Measurements from ENCODE around the gene CDC27. TPM values are rescaled to one million over a fixed set of nuclear protein-coding genes. Genes with fewer than 3 reads are reported as not detected.
A peak's percentile ranks its signal among the peaks of the same experiment; 100 is the strongest.
"Not testable (repeated sequence)": the region's sequence is repeated elsewhere in the genome, so short reads cannot be mapped to it uniquely, and the experiment has no call there.

CDC27 gene
- total RNA-seq, 2 donors from 2014 or later: 124 to 146 TPM

DNA sequence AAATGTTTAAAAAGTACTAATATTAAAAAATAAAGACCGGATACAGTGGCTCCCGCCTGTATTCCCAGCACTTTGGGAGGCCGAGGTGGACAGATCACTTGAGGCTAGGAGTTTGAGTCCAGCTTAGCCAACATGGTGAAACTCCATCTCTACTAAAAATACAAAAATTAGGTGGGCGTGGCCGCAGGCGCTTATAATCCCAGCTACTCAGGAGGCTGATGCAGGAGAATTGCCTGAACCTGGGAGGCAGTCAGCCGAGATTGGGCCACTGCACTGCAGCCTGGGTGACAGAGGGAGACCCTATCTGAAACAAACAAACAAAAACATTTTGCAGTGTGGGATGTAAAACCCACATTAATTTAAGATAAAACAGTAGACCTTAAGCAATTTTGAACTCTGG lies 11.8 kb downstream of the CDC27 start:
- no peak overlapping the region for H3K27ac Mint-ChIP-seq
- no peak overlapping the region for H3K4me3 Mint-ChIP-seq
- ATAC-seq (replicated peaks in 1 of 2) (no peak), DNase-seq (no peak)
- H3K4me1 Mint-ChIP-seq (ENCODE audit: low read depth): peaks cover 38% of the 10 kb centered on the region
- no peaks in the 10 kb centered on the region for H3K9me3 Mint-ChIP-seq
- peaks cover 9 to 22% of the 10 kb centered on the region in 2 donors for H3K36me3 Mint-ChIP-seq (ENCODE audit: insufficient read depth in 2 of 2)
- no peaks in the 10 kb centered on the region for H3K27me3 Mint-ChIP-seq (ENCODE audit: low read depth)

DNA sequence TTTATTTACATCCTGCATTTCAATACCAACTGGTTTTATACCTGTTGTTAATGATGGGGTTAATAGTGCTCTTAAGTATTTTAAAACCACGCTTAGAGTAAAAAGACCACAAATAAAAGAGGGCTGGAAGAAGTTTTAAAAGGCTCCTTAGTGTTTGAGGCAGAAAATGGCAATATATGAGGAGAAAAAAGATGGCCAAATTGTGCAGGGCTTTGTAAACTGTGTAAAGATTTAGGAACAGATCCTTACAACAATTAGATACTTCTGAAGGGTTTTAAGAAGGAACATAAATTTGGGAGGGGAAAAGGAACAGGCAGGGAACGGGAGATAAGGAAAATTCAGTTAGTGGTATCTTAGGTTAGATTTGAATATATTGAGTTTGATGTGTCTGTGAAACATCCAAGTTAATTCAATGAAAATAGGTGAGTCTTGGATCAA lies 12.7 kb downstream of the CDC27 start:
- H3K36me3 Mint-ChIP-seq (ENCODE audit: insufficient read depth in 2 of 2): peaks cover 9 to 22% of the 10 kb centered on the region in 2 donors
- H3K4me3 Mint-ChIP-seq: no peak overlapping the region
- no peak overlapping the region for H3K27ac Mint-ChIP-seq
- no peaks in the 10 kb centered on the region for H3K27me3 Mint-ChIP-seq (ENCODE audit: low read depth)
- DNase-seq (no peak), ATAC-seq (replicated peaks in 1 of 2) (no peak)
- H3K9me3 Mint-ChIP-seq: no peaks in the 10 kb centered on the region
- H3K4me1 Mint-ChIP-seq (ENCODE audit: low read depth): peaks cover 32% of the 10 kb centered on the region

DNA sequence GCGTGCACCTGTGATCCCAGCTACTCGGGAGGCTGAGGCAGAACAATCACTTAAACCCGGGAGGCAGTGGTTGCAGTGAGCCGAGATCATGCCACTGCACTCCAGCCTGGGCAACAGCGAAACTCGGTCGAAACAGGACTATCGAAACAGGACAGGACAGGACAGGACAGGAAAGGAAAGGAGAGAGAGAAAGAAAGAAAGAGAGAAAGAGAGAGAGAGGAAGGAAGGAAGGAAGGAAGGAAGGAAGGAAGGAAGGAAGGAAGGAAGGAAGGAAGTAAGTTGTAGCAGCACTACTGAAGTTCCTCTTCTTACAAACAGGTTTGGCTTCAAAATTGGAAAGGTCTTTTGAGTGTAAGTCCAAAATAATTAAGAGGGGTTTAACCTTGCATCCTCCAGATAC lies 14.3 kb downstream of the CDC27 start:
- not testable (repeated sequence) for H3K27me3 Mint-ChIP-seq (ENCODE audit: low read depth); H3K27ac Mint-ChIP-seq; DNase-seq; H3K9me3 Mint-ChIP-seq; H3K4me3 Mint-ChIP-seq; ATAC-seq (replicated peaks in 1 of 2)
- H3K36me3 Mint-ChIP-seq (ENCODE audit: insufficient read depth in 2 of 2): peaks cover 6 to 20% of the 10 kb centered on the region in 2 donors
- H3K4me1 Mint-ChIP-seq (ENCODE audit: low read depth): peaks cover 31% of the 10 kb centered on the region

DNA sequence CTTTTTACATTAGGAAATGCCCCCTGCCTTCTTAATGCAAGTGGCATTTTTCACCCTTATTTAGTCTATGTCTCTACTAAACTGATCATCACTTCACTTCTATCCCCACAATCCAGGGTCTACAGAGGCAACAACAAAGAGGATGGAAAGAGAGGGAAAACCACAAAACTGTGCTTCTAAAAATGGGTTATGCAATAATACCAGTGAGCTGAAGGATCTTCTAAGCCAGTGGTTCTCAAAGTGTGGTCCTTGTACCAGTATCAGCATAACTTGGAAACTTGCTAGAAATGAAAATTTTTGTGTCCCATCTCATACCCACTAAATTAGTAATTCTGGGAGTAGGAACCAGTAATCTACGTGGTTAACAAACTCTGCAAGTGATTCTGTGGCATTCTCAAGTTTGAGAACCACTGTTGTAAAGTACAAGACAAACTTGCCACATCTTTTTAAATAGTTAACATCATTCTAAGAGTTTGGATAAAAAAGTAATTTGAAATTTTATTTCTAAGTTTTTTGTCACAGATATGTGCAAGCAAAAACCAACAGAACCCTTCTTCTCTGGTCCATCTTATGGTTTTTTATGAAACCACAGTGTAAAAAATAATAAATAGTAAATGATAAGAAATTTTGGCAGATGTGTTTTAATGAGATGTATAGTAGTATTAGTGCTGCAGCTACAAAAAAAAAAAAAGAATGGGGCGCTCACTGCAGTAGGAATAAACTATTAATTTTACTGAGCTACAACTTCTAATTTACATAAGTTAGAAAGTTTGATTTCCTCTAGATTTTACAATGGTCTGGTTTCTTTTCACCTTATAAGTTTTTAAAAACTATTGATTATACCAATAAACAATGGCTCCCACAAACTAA lies 16.2 kb downstream of the CDC27 start:
- Mint-ChIP-seq H3K4me1 (ENCODE audit: low read depth) (peaks cover 31% of the 10 kb centered on the region), H3K4me3 (no peak overlapping the region), H3K27ac (peak overlapping the region; percentile 42), H3K9me3 (no peaks in the 10 kb centered on the region), H3K36me3 (ENCODE audit: insufficient read depth in 2 of 2) (peaks cover 4 to 13% of the 10 kb centered on the region in 2 donors), H3K27me3 (ENCODE audit: low read depth) (no peaks in the 10 kb centered on the region)
- DNase-seq (no peak), ATAC-seq (replicated peaks in 1 of 2) (no peak)

DNA sequence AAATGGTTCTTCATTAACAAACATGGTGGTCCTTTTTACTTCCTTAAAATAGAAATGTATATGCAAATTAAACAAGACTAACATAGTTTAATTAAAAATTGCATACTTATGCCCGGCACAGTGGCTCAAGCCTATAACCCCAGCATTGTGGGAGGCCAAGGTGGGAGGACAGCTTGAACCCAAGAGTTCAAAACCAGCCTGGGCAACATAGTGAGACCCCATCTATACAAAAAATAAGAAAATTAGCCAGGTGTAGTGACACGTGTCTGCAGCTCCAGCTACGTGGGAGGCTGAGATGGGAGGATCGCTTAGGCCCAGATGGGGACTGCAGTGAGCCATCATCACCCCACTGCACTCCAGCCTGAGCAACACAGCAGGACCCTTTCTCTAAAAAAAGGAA lies 18.4 kb downstream of the CDC27 start:
- no peaks in the 10 kb centered on the region for H3K9me3 Mint-ChIP-seq
- H3K4me1 Mint-ChIP-seq (ENCODE audit: low read depth): peaks cover 22% of the 10 kb centered on the region
- no peak for ATAC-seq (replicated peaks in 1 of 2)
- no peaks in the 10 kb centered on the region for H3K27me3 Mint-ChIP-seq (ENCODE audit: low read depth)
- H3K4me3 Mint-ChIP-seq: no peak overlapping the region
- no peak for DNase-seq
- H3K27ac Mint-ChIP-seq: no peak overlapping the region
- peaks cover 5 to 19% of the 10 kb centered on the region in 2 donors for H3K36me3 Mint-ChIP-seq (ENCODE audit: insufficient read depth in 2 of 2)

DNA sequence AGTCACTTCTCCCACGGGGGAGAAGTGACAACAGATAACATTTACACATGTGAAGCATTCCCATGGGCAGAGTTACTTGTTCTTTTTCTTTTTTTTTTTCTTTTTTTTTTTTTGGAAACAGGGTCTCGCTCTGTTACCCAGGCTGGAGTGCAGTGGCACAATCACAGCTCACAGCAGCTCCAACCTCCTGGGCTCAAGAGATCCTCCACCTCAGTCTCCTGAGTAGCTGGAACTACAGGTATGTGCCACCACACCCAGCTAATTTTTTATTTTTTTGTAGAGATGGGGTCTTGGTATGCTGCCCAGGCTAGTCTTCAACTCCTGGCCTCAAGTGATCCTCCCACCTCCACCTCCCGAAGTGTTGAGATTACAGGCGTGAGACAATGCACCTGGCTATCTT lies 20.2 kb downstream of the CDC27 start:
- H3K36me3 Mint-ChIP-seq (ENCODE audit: insufficient read depth in 2 of 2): peaks cover 3 to 18% of the 10 kb centered on the region in 2 donors
- H3K9me3 Mint-ChIP-seq; ATAC-seq (replicated peaks in 1 of 2); DNase-seq; H3K4me3 Mint-ChIP-seq; H3K27me3 Mint-ChIP-seq (ENCODE audit: low read depth); H3K27ac Mint-ChIP-seq: not testable (repeated sequence)
- peaks cover 23% of the 10 kb centered on the region for H3K4me1 Mint-ChIP-seq (ENCODE audit: low read depth)

DNA sequence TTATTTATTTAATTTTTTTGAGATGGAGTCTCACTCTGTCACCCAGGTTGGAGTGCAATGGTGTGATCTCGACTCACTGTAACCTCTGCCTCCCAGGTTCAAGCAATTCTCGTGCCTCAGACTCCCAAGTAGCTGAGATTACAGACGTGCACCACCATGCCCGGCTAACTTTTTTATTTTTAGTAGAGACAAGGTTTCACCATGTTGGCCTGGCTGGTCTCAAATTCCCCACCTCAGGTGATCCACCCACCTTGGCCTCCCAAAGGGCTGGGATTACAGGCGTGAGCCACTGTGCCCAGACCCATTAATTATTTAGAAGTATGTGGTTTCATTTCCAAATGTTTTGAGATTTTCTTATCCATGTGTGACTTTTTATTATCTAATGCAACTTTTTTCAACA lies 22.2 kb downstream of the CDC27 start:
- DNase-seq, H3K9me3 Mint-ChIP-seq: not testable (repeated sequence)

DNA sequence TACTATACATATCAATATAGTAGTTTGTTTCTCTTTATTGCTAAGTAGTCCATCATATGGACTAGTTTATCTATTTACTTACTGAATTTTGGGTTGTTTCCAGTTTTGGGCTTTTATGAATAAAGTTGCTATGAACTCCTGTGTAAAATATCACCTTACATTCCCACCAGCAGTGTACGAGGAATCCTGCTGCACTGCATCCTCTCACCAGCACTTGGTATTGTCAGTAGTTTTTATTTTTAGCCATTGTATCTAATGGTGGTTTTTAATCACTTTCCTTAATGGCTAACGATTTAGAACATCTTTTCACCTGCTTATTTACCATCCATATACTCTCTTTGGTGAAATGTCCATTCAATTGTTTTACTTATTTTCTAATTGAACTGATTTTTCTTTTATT lies 24.0 kb downstream of the CDC27 start:
- no peaks in the 10 kb centered on the region for H3K27me3 Mint-ChIP-seq (ENCODE audit: low read depth)
- H3K27ac Mint-ChIP-seq: peak overlapping the region; percentile 24
- peaks cover 5 to 18% of the 10 kb centered on the region in 2 donors for H3K36me3 Mint-ChIP-seq (ENCODE audit: insufficient read depth in 2 of 2)
- no peaks in the 10 kb centered on the region for H3K9me3 Mint-ChIP-seq
- ATAC-seq (replicated peaks in 1 of 2): no peak
- H3K4me1 Mint-ChIP-seq (ENCODE audit: low read depth): peaks cover 22% of the 10 kb centered on the region
- H3K4me3 Mint-ChIP-seq: no peak overlapping the region
- DNase-seq: no peak

More for the DNA sequence above, 22.2 kb downstream of the CDC27 start:
- Mint-ChIP-seq H3K36me3 (ENCODE audit: insufficient read depth in 2 of 2) (peaks cover 3 to 20% of the 10 kb centered on the region in 2 donors), H3K4me1 (ENCODE audit: low read depth) (peaks cover 25% of the 10 kb centered on the region)
- not testable (repeated sequence) for ATAC-seq (replicated peaks in 1 of 2); H3K27ac Mint-ChIP-seq; H3K27me3 Mint-ChIP-seq (ENCODE audit: low read depth); H3K4me3 Mint-ChIP-seq

DNA sequence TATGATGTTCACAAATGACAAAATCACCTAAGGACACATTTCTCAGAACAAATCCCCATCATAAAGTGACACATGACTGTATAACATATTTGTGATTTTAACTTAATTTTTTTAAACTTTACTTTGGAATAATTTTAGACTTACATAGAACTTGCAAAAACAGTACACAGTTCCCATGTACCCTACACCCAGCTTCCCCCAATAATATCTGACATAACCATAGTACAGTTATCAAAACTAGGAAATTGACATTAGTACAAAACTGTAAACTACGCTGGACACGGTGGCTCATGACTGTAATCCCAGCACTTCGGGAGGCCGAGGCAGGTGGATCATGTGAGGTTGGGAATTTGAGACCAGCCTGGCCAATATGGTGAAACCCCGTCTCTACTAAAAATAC lies 24.8 kb downstream of the CDC27 start:
- Mint-ChIP-seq H3K9me3 (no peaks in the 10 kb centered on the region), H3K4me1 (ENCODE audit: low read depth) (peaks cover 22% of the 10 kb centered on the region), H3K27ac (no peak overlapping the region), H3K4me3 (no peak overlapping the region), H3K36me3 (ENCODE audit: insufficient read depth in 2 of 2) (peaks cover 5 to 19% of the 10 kb centered on the region in 2 donors), H3K27me3 (ENCODE audit: low read depth) (no peaks in the 10 kb centered on the region)
- DNase-seq (no peak), ATAC-seq (replicated peaks in 1 of 2) (no peak)

DNA sequence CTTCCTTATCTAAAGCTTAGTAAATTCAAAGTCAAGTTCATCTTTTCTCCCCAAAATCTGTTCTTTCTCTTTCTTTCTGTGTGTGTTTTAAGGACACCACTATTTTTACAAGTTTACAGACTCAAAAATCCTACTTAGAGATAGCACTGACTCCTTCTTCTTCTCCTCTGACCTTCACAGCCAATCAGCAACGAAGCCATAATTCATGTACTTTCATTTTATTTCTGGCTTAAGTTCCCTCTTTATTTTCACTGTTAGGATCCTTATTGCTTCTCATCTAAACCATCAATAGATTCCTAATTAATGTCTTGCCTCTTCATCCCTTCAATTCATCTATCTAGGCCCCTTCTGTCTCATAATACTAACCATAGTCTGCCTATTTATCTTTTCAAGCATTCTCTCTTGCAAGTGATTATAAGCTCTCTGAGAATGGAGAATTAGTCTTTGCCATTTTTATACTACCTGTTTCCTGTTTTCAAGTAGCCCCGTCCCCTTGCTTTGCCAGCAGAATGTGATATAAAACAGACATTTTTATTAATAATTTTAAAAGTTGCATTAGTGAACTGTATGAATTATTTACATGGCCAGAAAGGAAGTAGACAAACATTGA lies 27.0 kb downstream of the CDC27 start:
- H3K9me3 Mint-ChIP-seq: no peaks in the 10 kb centered on the region
- peak overlapping the region; percentile 79 for H3K27ac Mint-ChIP-seq
- DNase-seq (no peak), ATAC-seq (replicated peaks in 1 of 2) (no peak)
- H3K4me3 Mint-ChIP-seq: peak overlapping the region in 1 of 2 donors; percentile 8
- peaks cover 22% of the 10 kb centered on the region for H3K4me1 Mint-ChIP-seq (ENCODE audit: low read depth)
- no peaks in the 10 kb centered on the region for H3K27me3 Mint-ChIP-seq (ENCODE audit: low read depth)
- H3K36me3 Mint-ChIP-seq (ENCODE audit: insufficient read depth in 2 of 2): peaks cover 2 to 15% of the 10 kb centered on the region in 2 donors

DNA sequence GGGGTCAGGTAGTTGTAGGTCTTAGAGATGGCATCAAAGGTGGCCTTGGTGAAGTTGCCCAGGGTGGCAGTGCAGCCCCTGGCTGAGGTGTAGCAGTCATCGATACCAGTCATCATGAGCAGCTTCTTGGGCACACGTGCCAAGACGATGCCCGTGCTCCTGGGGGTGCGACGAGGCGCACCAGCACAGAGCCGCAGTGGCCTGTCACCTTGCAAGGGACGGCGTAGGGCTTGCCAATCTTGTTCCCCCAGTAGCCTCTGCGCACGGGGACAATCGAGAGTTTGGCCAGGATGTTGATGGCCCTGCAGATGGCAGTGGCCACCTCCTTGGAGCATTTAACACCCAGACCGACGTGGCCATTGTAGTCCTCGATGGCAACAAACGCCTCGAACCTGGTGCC lies 29.8 kb downstream of the CDC27 start:
- Mint-ChIP-seq H3K27me3 (ENCODE audit: low read depth) (no peaks in the 10 kb centered on the region), H3K4me1 (ENCODE audit: low read depth) (peaks cover 20% of the 10 kb centered on the region), H3K4me3 (no peak overlapping the region), H3K36me3 (ENCODE audit: insufficient read depth in 2 of 2) (peaks cover 2 to 14% of the 10 kb centered on the region in 2 donors), H3K27ac (no peak overlapping the region), H3K9me3 (no peaks in the 10 kb centered on the region)
- DNase-seq: no peak
- ATAC-seq (replicated peaks in 1 of 2): no peak

DNA sequence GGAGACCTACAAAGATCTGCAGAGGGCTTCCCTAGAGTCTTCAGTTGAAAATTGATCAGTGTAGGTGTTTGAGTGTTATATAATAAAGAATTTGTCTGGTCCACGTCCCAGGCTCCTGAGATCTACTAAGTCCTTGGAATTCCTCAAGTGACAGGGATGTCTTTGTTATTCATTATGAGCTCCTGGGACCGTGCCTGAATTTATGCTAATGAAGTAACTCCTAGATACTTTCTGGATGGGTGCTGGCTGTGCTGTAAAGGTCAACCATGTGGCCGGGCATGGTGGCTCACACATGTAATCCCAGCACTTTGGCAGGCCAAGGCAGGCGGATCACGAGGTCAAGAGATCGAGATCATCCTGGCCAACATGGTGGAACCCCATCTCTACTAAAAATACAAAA lies 43.7 kb downstream of the CDC27 start:
- Mint-ChIP-seq H3K36me3 (ENCODE audit: insufficient read depth in 2 of 2) (peaks cover 5 to 27% of the 10 kb centered on the region in 2 donors), H3K27ac (no peak overlapping the region), H3K4me3 (no peak overlapping the region), H3K27me3 (ENCODE audit: low read depth) (no peaks in the 10 kb centered on the region), H3K9me3 (no peaks in the 10 kb centered on the region), H3K4me1 (ENCODE audit: low read depth) (no peaks in the 10 kb centered on the region)
- DNase-seq: no peak
- ATAC-seq (replicated peaks in 1 of 2): no peak

DNA sequence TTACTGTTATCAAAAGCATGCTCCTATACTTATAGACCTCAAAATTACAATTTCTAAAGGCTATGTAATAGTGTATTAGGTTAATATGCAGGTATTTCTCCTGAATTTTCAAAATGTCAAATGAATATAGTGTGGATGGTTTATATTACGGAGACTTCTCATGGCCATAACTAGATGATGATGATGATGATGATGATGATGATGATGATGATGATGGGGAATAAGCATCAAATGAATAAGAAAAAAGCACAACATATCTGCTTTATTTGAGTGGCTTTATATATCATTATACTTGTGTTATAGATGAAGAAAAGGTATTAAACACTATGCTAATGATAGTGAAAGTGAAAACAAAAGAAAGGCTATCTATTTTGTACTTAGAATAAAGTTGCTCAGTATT lies 53.9 kb downstream of the CDC27 start:
- Mint-ChIP-seq H3K27me3 (ENCODE audit: low read depth) (no peaks in the 10 kb centered on the region), H3K36me3 (ENCODE audit: insufficient read depth in 2 of 2) (peaks cover 3 to 46% of the 10 kb centered on the region in 2 donors), H3K27ac (no peak overlapping the region), H3K9me3 (no peaks in the 10 kb centered on the region), H3K4me3 (no peak overlapping the region), H3K4me1 (ENCODE audit: low read depth) (no peaks in the 10 kb centered on the region)
- DNase-seq (no peak), ATAC-seq (replicated peaks in 1 of 2) (no peak)
